B cell (primary cell): Measurements from ENCODE around the gene OR6A2.

Source experiments
- CTCF ChIP-seq: fragments of 200-600 bp; IDR thresholded peaks from one replicate; pipeline ENCODE4 v1.8.0; 2022; ENCODE audit warnings: antibody characterized with exemption, mild to moderate bottlenecking
- EZH2 ChIP-seq: IDR thresholded peaks from 2 replicates; pipeline ENCODE4 v1.6.1; 2012; ENCODE audit warnings: borderline replicate concordance, low read depth, mild to moderate bottlenecking, moderate library complexity, low read length; ENCODE audit not compliant: insufficient read depth, poor library complexity, severe bottlenecking

GRCh38 chr11:6790546-6790945, 8.9 kb downstream of the OR6A2 start:
- TF ChIP-seq CTCF (no peak), EZH2 (no peak)
